ENCODE measurements around the gene DIP2B. TPM values are rescaled to one million over a fixed set of nuclear protein-coding genes. Genes with fewer than 3 reads are reported as not detected.
A peak's percentile ranks its signal among the peaks of the same experiment; 100 is the strongest.
"Not testable (repeated sequence)": the region's sequence is repeated elsewhere in the genome, so short reads cannot be mapped to it uniquely, and the experiment has no call there.

The DIP2B gene
- total RNA-seq, 4 donors from 2014 or later = 68.6 to 97.2 (median 73.7) TPM

- TF ChIP-seq EP300 (IDR thresholded peaks at IDR 0.05) = no peak
- no peak for TF ChIP-seq POLR2A (IDR thresholded peaks at IDR 0.05)
- TF ChIP-seq, protein P1, sequence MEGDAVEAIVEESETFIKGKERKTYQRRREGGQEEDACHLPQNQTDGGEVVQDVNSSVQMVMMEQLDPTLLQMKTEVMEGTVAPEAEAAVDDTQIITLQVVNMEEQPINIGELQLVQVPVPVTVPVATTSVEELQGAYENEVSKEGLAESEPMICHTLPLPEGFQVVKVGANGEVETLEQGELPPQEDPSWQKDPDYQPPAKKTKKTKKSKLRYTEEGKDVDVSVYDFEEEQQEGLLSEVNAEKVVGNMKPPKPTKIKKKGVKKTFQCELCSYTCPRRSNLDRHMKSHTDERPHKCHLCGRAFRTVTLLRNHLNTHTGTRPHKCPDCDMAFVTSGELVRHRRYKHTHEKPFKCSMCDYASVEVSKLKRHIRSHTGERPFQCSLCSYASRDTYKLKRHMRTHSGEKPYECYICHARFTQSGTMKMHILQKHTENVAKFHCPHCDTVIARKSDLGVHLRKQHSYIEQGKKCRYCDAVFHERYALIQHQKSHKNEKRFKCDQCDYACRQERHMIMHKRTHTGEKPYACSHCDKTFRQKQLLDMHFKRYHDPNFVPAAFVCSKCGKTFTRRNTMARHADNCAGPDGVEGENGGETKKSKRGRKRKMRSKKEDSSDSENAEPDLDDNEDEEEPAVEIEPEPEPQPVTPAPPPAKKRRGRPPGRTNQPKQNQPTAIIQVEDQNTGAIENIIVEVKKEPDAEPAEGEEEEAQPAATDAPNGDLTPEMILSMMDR (IDR thresholded peaks at IDR 0.05) = no peak
- TF ChIP-seq POLR2AphosphoS5 (IDR thresholded peaks at IDR 0.05) = no peak
- Histone ChIP-seq H3K9me3 (no peaks in the 10 kb centered on the region), H3K4me1 (peaks cover 43% of the 10 kb centered on the region), H3K27ac (no peak overlapping the region), H3K27me3 (no peaks in the 10 kb centered on the region), H3K4me3 (no peak overlapping the region), H3K36me3 (no peaks in the 10 kb centered on the region)
- no peak for DNase-seq (ENCODE audit: low spot score in 2 of 2)
- WGBS = 65% methylated on average over 2 of the region's 2 CpGs
These were observed 10.8 kb downstream of the DIP2B start for GRCh38 chr12:50515587-50515986.

- H3K4me3 ChIP-seq = no peak overlapping the region
- no peak for DNase-seq (ENCODE audit: low spot score in 2 of 2)
- H3K9me3 ChIP-seq = no peaks in the 10 kb centered on the region
- H3K27me3 ChIP-seq = no peaks in the 10 kb centered on the region
- H3K27ac ChIP-seq = peak overlapping the region; percentile 66
- H3K36me3 ChIP-seq = no peaks in the 10 kb centered on the region
- peaks cover 53% of the 10 kb centered on the region for H3K4me1 ChIP-seq
- TF ChIP-seq, protein P1 (IDR thresholded peaks at IDR 0.05) = no peak
- no peak for TF ChIP-seq POLR2AphosphoS5 (IDR thresholded peaks at IDR 0.05)
- 42% methylated on average over 3 of the region's 3 CpGs for WGBS
These were observed 12.8 kb downstream of the DIP2B start for GRCh38 chr12:50517421-50518048.

DNA sequence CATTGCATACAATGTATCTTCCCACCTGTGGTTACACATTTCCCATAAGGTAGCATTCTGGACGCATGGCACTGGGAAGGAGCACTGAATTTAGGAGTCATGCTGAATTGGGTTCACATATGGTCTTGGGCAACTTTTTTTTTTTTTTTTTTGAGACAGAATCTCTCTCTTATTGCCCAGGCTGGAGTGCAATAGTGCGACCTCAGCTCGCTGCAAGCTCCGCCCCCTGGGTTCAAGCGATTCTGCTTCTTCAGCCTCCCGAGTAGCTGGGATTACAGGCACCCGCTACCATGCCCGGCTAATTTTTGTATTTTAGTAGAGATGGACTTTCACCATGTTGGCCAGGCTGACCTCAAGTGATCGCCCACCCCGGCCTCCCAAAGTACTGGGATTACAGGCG is 13.3 kb downstream of the DIP2B start:
- no peak for DNase-seq (ENCODE audit: low spot score in 2 of 2)
- H3K36me3 ChIP-seq = no peaks in the 10 kb centered on the region
- peaks cover 50% of the 10 kb centered on the region for H3K4me1 ChIP-seq
- no peak overlapping the region for H3K4me3 ChIP-seq
- WGBS = 85% methylated on average over 11 of the region's 11 CpGs
- H3K9me3 ChIP-seq = no peaks in the 10 kb centered on the region
- no peaks in the 10 kb centered on the region for H3K27me3 ChIP-seq
- H3K27ac ChIP-seq = no peak overlapping the region
- TF ChIP-seq, protein P1 (IDR thresholded peaks at IDR 0.05) = no peak
- TF ChIP-seq EP300 (IDR thresholded peaks at IDR 0.05) = no peak
- no peak for TF ChIP-seq POLR2A (IDR thresholded peaks at IDR 0.05)
- TF ChIP-seq POLR2AphosphoS5 (IDR thresholded peaks at IDR 0.05) = no peak

DNA sequence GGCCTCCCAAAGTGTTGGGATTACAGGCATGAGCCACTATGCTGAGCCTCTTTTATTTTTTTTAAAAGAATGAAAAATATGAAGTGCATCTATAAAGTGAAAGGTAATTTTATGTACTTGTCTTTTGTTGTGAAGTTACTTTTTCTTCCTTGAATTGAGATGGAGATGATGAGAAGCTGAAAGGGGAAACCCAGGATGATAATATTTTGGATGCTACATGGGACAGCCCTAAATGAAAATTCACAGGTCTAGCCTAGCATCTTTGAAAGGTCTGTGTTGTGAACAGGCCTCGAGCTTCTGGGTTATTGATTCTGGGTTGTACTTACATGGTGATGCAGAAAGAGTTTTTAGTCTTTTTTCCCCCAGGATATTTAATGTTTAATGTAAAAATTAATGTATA is 14.6 kb downstream of the DIP2B start:
- H3K27ac ChIP-seq = no peak overlapping the region
- H3K4me1 ChIP-seq = peaks cover 44% of the 10 kb centered on the region
- no peak overlapping the region for H3K4me3 ChIP-seq
- no peaks in the 10 kb centered on the region for H3K36me3 ChIP-seq
- 84% methylated on average over 1 of the region's 1 CpG for WGBS
- H3K27me3 ChIP-seq = no peaks in the 10 kb centered on the region
- DNase-seq (ENCODE audit: low spot score in 2 of 2) = no peak
- no peak for TF ChIP-seq EP300 (IDR thresholded peaks at IDR 0.05)
- TF ChIP-seq POLR2AphosphoS5 (IDR thresholded peaks at IDR 0.05) = no peak
- TF ChIP-seq, protein P1 (IDR thresholded peaks at IDR 0.05) = no peak
- no peak for TF ChIP-seq POLR2A (IDR thresholded peaks at IDR 0.05)
- no peaks in the 10 kb centered on the region for H3K9me3 ChIP-seq

- Histone ChIP-seq H3K9me3 (no peaks in the 10 kb centered on the region), H3K36me3 (peaks cover 3% of the 10 kb centered on the region), H3K27ac (peak overlapping the region; percentile 41), H3K4me1 (peaks cover 31% of the 10 kb centered on the region), H3K4me3 (no peak overlapping the region), H3K27me3 (no peaks in the 10 kb centered on the region)
- TF ChIP-seq EP300 (IDR thresholded peaks at IDR 0.05) (no peak), POLR2AphosphoS5 (IDR thresholded peaks at IDR 0.05) (no peak), POLR2A (IDR thresholded peaks at IDR 0.05) (no peak)
- TF ChIP-seq, protein P1 (IDR thresholded peaks at IDR 0.05) = no peak
- 59% methylated on average over 8 of the region's 8 CpGs for WGBS
- DNase-seq (ENCODE audit: low spot score in 2 of 2) = no peak
These were observed 15.8 kb downstream of the DIP2B start for GRCh38 chr12:50520416-50521207.

DNA sequence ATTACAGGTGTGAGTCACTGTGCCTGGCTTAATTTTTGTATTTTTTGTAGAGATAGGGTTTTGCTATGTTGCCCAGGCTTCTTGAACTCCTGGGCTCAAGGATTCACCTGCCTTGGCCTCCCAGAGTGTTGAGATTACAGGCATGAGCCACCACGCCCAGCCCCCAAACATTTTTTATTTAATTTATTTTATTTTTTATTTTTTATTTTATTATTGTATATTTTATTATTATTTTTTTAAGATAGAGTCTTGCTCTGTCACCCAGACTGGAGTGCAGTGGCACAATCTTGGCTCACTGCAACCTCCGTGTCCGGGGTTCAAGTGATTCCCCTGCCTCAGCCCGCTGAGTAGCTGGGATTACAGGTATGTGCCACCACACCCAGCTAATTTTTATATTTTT is 17.0 kb downstream of the DIP2B start:
- DNase-seq (ENCODE audit: low spot score in 2 of 2); H3K27ac ChIP-seq; H3K36me3 ChIP-seq; H3K27me3 ChIP-seq; H3K4me3 ChIP-seq; H3K9me3 ChIP-seq: not testable (repeated sequence)
- WGBS = 96% methylated on average over 4 of the region's 4 CpGs
- H3K4me1 ChIP-seq = peaks cover 31% of the 10 kb centered on the region

Data from suprapubic skin (tissue), 4 donors.